ENCODE data around the gene ST6GALNAC3. TPM values are rescaled to one million over a fixed set of nuclear protein-coding genes. Genes with fewer than 3 reads are reported as not detected.

Gene ST6GALNAC3
- total RNA-seq, 2 donors from 2014 or later = 6.3 to 7.6 TPM

DNA sequence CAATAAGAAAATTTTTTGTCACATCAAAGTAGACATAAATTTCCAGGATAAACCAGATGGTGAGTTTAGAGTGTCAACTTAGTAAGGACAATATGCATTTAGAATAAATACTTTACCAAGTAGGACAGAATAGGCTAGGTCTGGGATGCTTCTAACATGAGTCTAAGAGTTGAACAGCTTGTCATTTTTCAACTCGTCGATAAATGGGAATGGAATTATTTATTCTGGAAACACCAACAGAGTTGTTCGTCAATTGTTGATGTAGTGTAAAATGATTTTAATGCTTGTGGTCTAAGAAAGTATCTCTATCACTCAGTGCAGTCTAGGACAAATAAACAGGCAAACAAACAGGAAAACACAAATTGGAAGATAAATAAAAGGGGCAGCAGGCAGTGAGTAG is 434.3 kb downstream of the ST6GALNAC3 start:
- 97 to 100% methylated on average over 2 to 3 of the region's 3 CpGs for WGBS, 2 experiments (ENCODE audit: insufficient coverage in 1 of 2, insufficient read length in 1 of 2)

DNA sequence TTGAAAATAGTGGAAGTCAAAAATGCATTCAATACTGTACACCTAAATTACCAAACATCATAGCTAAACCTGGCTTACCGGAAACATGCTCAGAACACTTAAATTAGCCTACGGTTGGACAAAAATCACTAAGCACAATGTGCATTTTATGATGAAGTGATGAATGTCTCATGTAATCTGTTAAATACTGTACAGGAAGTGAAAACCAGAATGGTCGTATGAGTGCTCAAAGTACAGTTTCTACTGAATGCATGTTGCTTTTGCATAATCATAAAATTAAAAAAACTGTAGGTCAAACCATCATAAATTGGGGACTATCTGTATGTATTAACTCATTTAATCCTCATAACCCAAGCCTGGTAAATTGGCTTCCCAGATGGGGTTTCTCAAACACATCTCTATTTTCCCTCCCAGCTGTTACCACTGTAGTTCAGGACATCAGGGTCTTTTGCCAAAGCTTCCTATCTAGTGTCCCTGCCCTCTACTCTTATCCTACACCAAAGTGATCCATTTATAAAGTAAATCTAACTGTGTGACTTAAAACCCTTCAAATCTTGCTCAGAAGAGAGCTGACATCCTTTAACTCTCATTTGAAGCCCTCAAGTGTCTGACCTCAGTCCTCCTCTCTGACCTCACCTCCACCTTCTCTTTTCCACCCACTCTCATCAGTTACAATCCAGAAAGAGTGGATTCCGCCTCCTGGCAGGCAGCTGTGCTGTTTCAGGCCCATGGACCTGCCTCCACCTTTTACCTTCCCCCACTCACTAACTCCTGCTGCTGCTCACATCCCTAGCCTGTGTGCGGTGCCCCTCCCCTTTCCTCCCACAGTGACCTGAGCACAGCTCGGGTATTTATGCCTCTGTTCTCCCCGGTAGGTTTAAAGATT is 436.4 kb downstream of the ST6GALNAC3 start:
- peak; percentile 77 for DNase-seq
- peaks cover 18% of the 10 kb centered on the region for H3K4me1 Mint-ChIP-seq

More for the DNA sequence above, 434.3 kb downstream of the ST6GALNAC3 start:
- Histone ChIP-seq H3K4me1 (ENCODE audit: control insufficient read depth, insufficient read depth, low read length) (no peaks in the 10 kb centered on the region), H3K4me3 (ENCODE audit: low read length) (no peak overlapping the region), H3K27me3 (ENCODE audit: control insufficient read depth, insufficient read depth, low read length, poor library complexity, severe bottlenecking) (no peaks in the 10 kb centered on the region), H3K9me3 (ENCODE audit: control insufficient read depth, low read length) (no peaks in the 10 kb centered on the region), H3K27ac (ENCODE audit: low read depth, low read length) (no peak overlapping the region), H3K9ac (ENCODE audit: extremely low read depth, low read length, poor library complexity, severe bottlenecking) (no peak overlapping the region), H3K36me3 (ENCODE audit: control insufficient read depth, insufficient read depth, low read length) (no peaks in the 10 kb centered on the region)
- Mint-ChIP-seq H3K4me3 (no peak overlapping the region), H3K4me1 (peaks cover 18% of the 10 kb centered on the region), H3K9me3 (no peaks in the 10 kb centered on the region), H3K27ac (no peak overlapping the region), H3K36me3 (ENCODE audit: low read depth) (no peaks in the 10 kb centered on the region), H3K27me3 (ENCODE audit: insufficient read depth) (no peaks in the 10 kb centered on the region)
- DNase-seq = no peak
- TF ChIP-seq, protein P1, sequence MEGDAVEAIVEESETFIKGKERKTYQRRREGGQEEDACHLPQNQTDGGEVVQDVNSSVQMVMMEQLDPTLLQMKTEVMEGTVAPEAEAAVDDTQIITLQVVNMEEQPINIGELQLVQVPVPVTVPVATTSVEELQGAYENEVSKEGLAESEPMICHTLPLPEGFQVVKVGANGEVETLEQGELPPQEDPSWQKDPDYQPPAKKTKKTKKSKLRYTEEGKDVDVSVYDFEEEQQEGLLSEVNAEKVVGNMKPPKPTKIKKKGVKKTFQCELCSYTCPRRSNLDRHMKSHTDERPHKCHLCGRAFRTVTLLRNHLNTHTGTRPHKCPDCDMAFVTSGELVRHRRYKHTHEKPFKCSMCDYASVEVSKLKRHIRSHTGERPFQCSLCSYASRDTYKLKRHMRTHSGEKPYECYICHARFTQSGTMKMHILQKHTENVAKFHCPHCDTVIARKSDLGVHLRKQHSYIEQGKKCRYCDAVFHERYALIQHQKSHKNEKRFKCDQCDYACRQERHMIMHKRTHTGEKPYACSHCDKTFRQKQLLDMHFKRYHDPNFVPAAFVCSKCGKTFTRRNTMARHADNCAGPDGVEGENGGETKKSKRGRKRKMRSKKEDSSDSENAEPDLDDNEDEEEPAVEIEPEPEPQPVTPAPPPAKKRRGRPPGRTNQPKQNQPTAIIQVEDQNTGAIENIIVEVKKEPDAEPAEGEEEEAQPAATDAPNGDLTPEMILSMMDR (conservative IDR thresholded peaks at IDR 0.05) = no peak

DNA sequence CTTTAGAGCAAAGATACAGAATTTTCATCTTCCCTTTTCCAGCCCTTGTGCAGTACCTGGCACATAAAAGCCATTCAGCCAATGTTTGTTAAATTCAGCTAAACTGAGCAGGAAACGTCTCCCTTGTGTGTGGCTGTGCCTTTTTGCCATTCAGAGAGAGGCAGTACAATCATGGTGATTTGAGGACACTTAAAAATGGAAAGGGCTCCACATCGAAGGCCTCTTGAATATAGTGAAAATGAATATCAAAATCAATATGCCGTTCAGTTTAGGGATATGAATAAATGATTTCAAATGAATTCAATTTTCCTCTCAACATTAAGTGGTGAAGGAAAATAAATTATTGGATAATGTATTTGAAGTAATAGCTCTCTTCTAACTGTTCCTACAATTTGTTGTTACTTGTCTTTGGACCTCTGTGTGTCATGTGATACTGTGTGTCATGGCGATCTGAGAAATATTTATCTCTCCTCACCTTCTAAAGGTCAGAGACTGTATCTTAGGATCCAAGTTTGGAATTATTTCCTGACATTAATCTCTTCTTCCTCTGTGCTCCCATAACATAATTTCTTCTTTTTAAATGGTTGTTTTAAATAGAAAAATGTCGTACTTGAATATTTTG is 437.1 kb downstream of the ST6GALNAC3 start:
- no peak overlapping the region for H3K4me3 ChIP-seq (ENCODE audit: low read length)
- no peak overlapping the region for H3K27ac ChIP-seq (ENCODE audit: low read depth, low read length)
- no peaks in the 10 kb centered on the region for H3K27me3 ChIP-seq (ENCODE audit: control insufficient read depth, insufficient read depth, low read length, poor library complexity, severe bottlenecking)
- H3K4me1 Mint-ChIP-seq = peaks cover 18% of the 10 kb centered on the region
- no peaks in the 10 kb centered on the region for H3K36me3 Mint-ChIP-seq (ENCODE audit: low read depth)
- 50 to 77% methylated on average over 2 to 4 of the region's 5 CpGs for WGBS, 2 experiments (ENCODE audit: insufficient coverage in 1 of 2, insufficient read length in 1 of 2)
- no peaks in the 10 kb centered on the region for H3K4me1 ChIP-seq (ENCODE audit: control insufficient read depth, insufficient read depth, low read length)
- H3K36me3 ChIP-seq (ENCODE audit: control insufficient read depth, insufficient read depth, low read length) = no peaks in the 10 kb centered on the region
- no peaks in the 10 kb centered on the region for H3K9me3 ChIP-seq (ENCODE audit: control insufficient read depth, low read length)
- H3K27ac Mint-ChIP-seq = no peak overlapping the region
- H3K9me3 Mint-ChIP-seq = no peaks in the 10 kb centered on the region
- TF ChIP-seq, protein P1 (conservative IDR thresholded peaks at IDR 0.05) = no peak
- H3K4me3 Mint-ChIP-seq = no peak overlapping the region
- H3K27me3 Mint-ChIP-seq (ENCODE audit: insufficient read depth) = no peaks in the 10 kb centered on the region
- H3K9ac ChIP-seq (ENCODE audit: extremely low read depth, low read length, poor library complexity, severe bottlenecking) = no peak overlapping the region
- DNase-seq = no peak

More for the DNA sequence above, 436.4 kb downstream of the ST6GALNAC3 start:
- no peaks in the 10 kb centered on the region for H3K9me3 ChIP-seq (ENCODE audit: control insufficient read depth, low read length)
- no peak overlapping the region for H3K27ac Mint-ChIP-seq
- no peaks in the 10 kb centered on the region for H3K36me3 ChIP-seq (ENCODE audit: control insufficient read depth, insufficient read depth, low read length)
- no peaks in the 10 kb centered on the region for H3K27me3 Mint-ChIP-seq (ENCODE audit: insufficient read depth)
- H3K27ac ChIP-seq (ENCODE audit: low read depth, low read length) = no peak overlapping the region
- 34 to 57% methylated on average over 4 to 7 of the region's 7 CpGs for WGBS, 2 experiments (ENCODE audit: insufficient coverage in 1 of 2, insufficient read length in 1 of 2)
- no peak overlapping the region for H3K9ac ChIP-seq (ENCODE audit: extremely low read depth, low read length, poor library complexity, severe bottlenecking)
- TF ChIP-seq, protein P1 (conservative IDR thresholded peaks at IDR 0.05) = no peak
- H3K4me1 ChIP-seq (ENCODE audit: control insufficient read depth, insufficient read depth, low read length) = no peaks in the 10 kb centered on the region
- H3K4me3 Mint-ChIP-seq = no peak overlapping the region
- H3K9me3 Mint-ChIP-seq = no peaks in the 10 kb centered on the region
- H3K36me3 Mint-ChIP-seq (ENCODE audit: low read depth) = no peaks in the 10 kb centered on the region
- no peaks in the 10 kb centered on the region for H3K27me3 ChIP-seq (ENCODE audit: control insufficient read depth, insufficient read depth, low read length, poor library complexity, severe bottlenecking)
- H3K4me3 ChIP-seq (ENCODE audit: low read length) = no peak overlapping the region
